DND-41 (cell line): Measurements from ENCODE around the gene DCLK1.

Experiments used
- ATAC-seq: fragments of 200-7000 bp; cut with Tn5 transposase; 3 replicates; pipeline ENCODE4 v1.9.1; 2021; ENCODE audit warnings: low read depth; ENCODE audit not compliant: insufficient read depth
- DNase-seq: peaks from one replicate; pipeline ENCODE4 v3.0.0-alpha.2; 2020
- H2AFZ ChIP-seq: 2 replicates; pipeline ENCODE4 v1.6.0; 2012; ENCODE audit warnings: low read depth, low read length
- H3K27ac ChIP-seq: 2 replicates; pipeline ENCODE4 v1.5.1; 2012; ENCODE audit warnings: low read length, inconsistent platforms
- H3K27me3 ChIP-seq: fragments of 200-600 bp; sonication (generic); 2 replicates; pipeline ENCODE4 v1.6.0; 2012; ENCODE audit warnings: low read length, mild to moderate bottlenecking, inconsistent platforms; ENCODE audit not compliant: insufficient read depth, poor library complexity
- H3K36me3 ChIP-seq: 2 replicates; pipeline ENCODE4 v1.5.1; 2012; ENCODE audit warnings: low read length, inconsistent platforms; ENCODE audit not compliant: insufficient read depth
- H3K4me1 ChIP-seq: 2 replicates; pipeline ENCODE4 v1.5.1; 2012; ENCODE audit warnings: mild to moderate bottlenecking, low read length; ENCODE audit not compliant: insufficient read depth
- H3K4me2 ChIP-seq: 2 replicates; pipeline ENCODE4 v1.6.0; 2012; ENCODE audit warnings: mild to moderate bottlenecking, moderate library complexity, low read length, inconsistent platforms; ENCODE audit not compliant: insufficient read depth
- H3K4me3 ChIP-seq, 2 experiments: fragments of 200-600 bp in 1 of 2; shearing (Covaris generic) in 1 of 2; 2 replicates each; pipeline ENCODE4 v1.5.1; 2012 to 2016; ENCODE audit warnings: inconsistent platforms in 2 of 2, low read length in 2 of 2, mild to moderate bottlenecking in 2 of 2, low read depth in 1 of 2, moderate library complexity in 1 of 2
- H3K79me2 ChIP-seq: 2 replicates; pipeline ENCODE4 v1.6.0; 2012; ENCODE audit warnings: low read length, inconsistent platforms; ENCODE audit not compliant: insufficient read depth
- H3K9ac ChIP-seq: 2 replicates; pipeline ENCODE4 v1.6.0; 2012; ENCODE audit warnings: low read depth, mild to moderate bottlenecking, inconsistent platforms, low read length, moderate library complexity
- H3K9me3 ChIP-seq: 2 replicates; pipeline ENCODE4 v1.5.1; 2012; ENCODE audit warnings: low read length, moderate library complexity, mild to moderate bottlenecking, inconsistent platforms; ENCODE audit not compliant: insufficient read depth, severe bottlenecking
- H4K20me1 ChIP-seq: 2 replicates; pipeline ENCODE4 v1.6.0; 2012; ENCODE audit warnings: low read length; ENCODE audit not compliant: insufficient read depth
- CTCF ChIP-seq: IDR thresholded peaks from 2 replicates; pipeline ENCODE4 v1.5.1; 2012; ENCODE audit warnings: borderline replicate concordance, low read length, moderate library complexity, mild to moderate bottlenecking; ENCODE audit not compliant: poor library complexity, severe bottlenecking; ENCODE audit errors: extremely low read depth
- EZH2 ChIP-seq: IDR thresholded peaks from 3 replicates; pipeline ENCODE4 v1.6.1; 2012; ENCODE audit warnings: borderline replicate concordance, low read depth, mild to moderate bottlenecking, moderate library complexity, low read length, inconsistent platforms; ENCODE audit not compliant: severe bottlenecking

The DCLK1 gene

GRCh38 chr13:35724446-35724845 lies 406.7 kb downstream of the DCLK1 start:
- DNase-seq (no peak), ATAC-seq (no peak)
- H3K9ac ChIP-seq: no peak overlapping the region
- H3K4me2 ChIP-seq: no peak overlapping the region
- no peaks in the 10 kb centered on the region for H3K9me3 ChIP-seq
- TF ChIP-seq CTCF: no peak
- no peak for TF ChIP-seq EZH2
- H3K4me3 ChIP-seq: no peak overlapping the region
- no peaks in the 10 kb centered on the region for H4K20me1 ChIP-seq
- H2AFZ ChIP-seq: no peak overlapping the region
- H3K79me2 ChIP-seq: no peaks in the 10 kb centered on the region
- H3K36me3 ChIP-seq: no peaks in the 10 kb centered on the region
- H3K27me3 ChIP-seq: peaks cover 17% of the 10 kb centered on the region
- no peaks in the 10 kb centered on the region for H3K4me1 ChIP-seq
- H3K27ac ChIP-seq: no peak overlapping the region

DNA sequence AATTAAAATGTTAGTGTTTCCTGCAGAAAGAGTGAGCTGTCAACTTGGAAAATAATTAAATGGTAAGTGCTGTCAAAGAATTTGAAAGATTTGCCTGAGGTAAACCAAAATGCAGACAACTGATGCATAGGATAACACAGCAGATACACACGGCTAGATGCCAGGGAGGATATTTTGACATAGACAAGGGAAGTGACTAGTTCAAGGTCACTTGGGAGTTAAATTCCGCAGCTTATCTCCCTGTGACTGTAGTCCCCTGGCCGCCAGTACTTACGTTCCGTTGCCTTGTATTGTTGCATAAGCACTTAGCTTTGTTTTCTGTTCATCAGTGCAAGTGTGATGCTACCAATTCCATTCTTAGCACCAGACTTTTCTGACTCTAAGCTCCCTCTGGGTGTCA lies 407.4 kb downstream of the DCLK1 start:
- Histone ChIP-seq H2AFZ (no peak overlapping the region; the same call in 1 of the 2 replicates), H3K4me1 (no peaks in the 10 kb centered on the region), H3K9me3 (no peaks in the 10 kb centered on the region), H3K79me2 (no peaks in the 10 kb centered on the region), H3K36me3 (no peaks in the 10 kb centered on the region), H3K4me2 (no peak overlapping the region), H4K20me1 (no peaks in the 10 kb centered on the region), H3K9ac (no peak overlapping the region), H3K27ac (no peak overlapping the region), H3K4me3 (no peak overlapping the region), H3K27me3 (peaks cover 17% of the 10 kb centered on the region)
- ATAC-seq: no peak
- TF ChIP-seq CTCF (no peak), EZH2 (no peak)
- no peak for DNase-seq

DNA sequence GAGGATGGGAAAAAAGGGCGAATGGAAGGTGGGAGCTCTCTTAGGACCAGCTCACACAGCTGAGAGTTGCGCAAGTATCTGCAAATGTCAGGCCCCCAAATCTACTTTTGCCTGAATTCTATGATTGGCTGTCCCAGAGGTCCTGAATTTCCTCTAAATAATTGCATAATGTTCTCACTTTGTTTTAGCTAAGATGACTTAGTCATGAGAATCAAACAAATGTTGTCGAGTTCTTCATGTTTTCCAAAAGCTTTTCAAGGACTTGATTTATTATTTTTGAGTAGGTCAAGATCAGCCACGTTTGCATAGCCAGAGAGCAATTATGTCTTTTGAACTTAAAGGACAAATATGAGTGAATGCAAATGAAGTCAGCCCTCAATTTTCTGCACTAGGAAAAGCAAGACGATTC lies 408.1 kb downstream of the DCLK1 start:
- no peaks in the 10 kb centered on the region for H3K36me3 ChIP-seq
- H3K4me3 ChIP-seq: no peak overlapping the region
- no peak overlapping the region for H3K9ac ChIP-seq
- H3K27me3 ChIP-seq: peaks cover 17% of the 10 kb centered on the region
- H3K4me2 ChIP-seq: no peak overlapping the region
- no peak overlapping the region for H2AFZ ChIP-seq
- H3K9me3 ChIP-seq: no peaks in the 10 kb centered on the region
- H4K20me1 ChIP-seq: no peaks in the 10 kb centered on the region
- H3K27ac ChIP-seq: no peak overlapping the region
- ATAC-seq (no peak), DNase-seq (no peak)
- no peak for TF ChIP-seq EZH2
- no peak for TF ChIP-seq CTCF
- no peaks in the 10 kb centered on the region for H3K79me2 ChIP-seq
- no peaks in the 10 kb centered on the region for H3K4me1 ChIP-seq

- Histone ChIP-seq H4K20me1 (no peaks in the 10 kb centered on the region), H3K4me2 (no peak overlapping the region), H3K4me1 (no peaks in the 10 kb centered on the region), H3K36me3 (no peaks in the 10 kb centered on the region), H3K27ac (no peak overlapping the region), H3K27me3 (peaks cover 17% of the 10 kb centered on the region), H3K9me3 (no peaks in the 10 kb centered on the region), H2AFZ (no peak overlapping the region), H3K4me3 (no peak overlapping the region), H3K79me2 (no peaks in the 10 kb centered on the region), H3K9ac (no peak overlapping the region)
- ATAC-seq: no peak
- no peak for TF ChIP-seq EZH2
- TF ChIP-seq CTCF: no peak
- DNase-seq: no peak
These were observed 408.6 kb downstream of the DCLK1 start for GRCh38 chr13:35722458-35723052.
